K562 (cell line): Measurements from ENCODE around the gene CLCN6. TPM values are rescaled to one million over a fixed set of nuclear protein-coding genes. Genes with fewer than 3 reads are reported as not detected.

Source experiments
- CBFA2T2 ChIP-seq: fragments of 450-650 bp; conservative IDR thresholded peaks from 2 replicates; pipeline ENCODE4 v1.6.1; 2017; ENCODE audit warnings: mild to moderate bottlenecking
- CCNT2 ChIP-seq: IDR thresholded peaks from 2 replicates; pipeline ENCODE4 v1.6.1; 2011; ENCODE audit warnings: borderline replicate concordance, low read depth, mild to moderate bottlenecking, moderate library complexity, mixed read lengths, low read length; ENCODE audit not compliant: insufficient read length; ENCODE audit errors: extremely low read depth
- GATA2 ChIP-seq: sonication (generic); formaldehyde crosslinking; IDR thresholded peaks from 2 replicates; pipeline ENCODE4 v1.4.0; 2020; ENCODE audit warnings: mild to moderate bottlenecking, missing genetic modification reagents
- JUND ChIP-seq, 2 experiments: IDR thresholded peaks; 2 replicates in 1 of 2; 3 replicates in 1 of 2; pipeline ENCODE4 v1.6.1; 2011; ENCODE audit warnings: borderline replicate concordance in 2 of 2, low read depth in 2 of 2, low read length in 2 of 2, improper control_type of control experiment in 1 of 2, missing biosample characterization in 1 of 2, missing genetic modification characterization in 1 of 2, missing genetic modification reagents in 1 of 2
- MCM5 ChIP-seq: fragments of 450-650 bp; IDR thresholded peaks from 2 replicates; pipeline ENCODE4 v1.6.1; 2016; ENCODE audit warnings: low read depth
- NR4A1 ChIP-seq, 2 experiments: fragments of 250-450 bp in 1 of 2; fragments of 450-650 bp in 1 of 2; sonication (Bioruptor Pico) in 1 of 2; IDR thresholded peaks; 2 replicates each; pipeline versions ENCODE4 v1.4.0 to v1.6.1; 2016 to 2020; ENCODE audit warnings: mild to moderate bottlenecking in 2 of 2, missing compliant biosample characterization in 1 of 2, missing genetic modification characterization in 1 of 2, moderate library complexity in 1 of 2
- TEAD4 ChIP-seq, 2 experiments: sonication (generic) in 1 of 2; formaldehyde crosslinking in 1 of 2; IDR thresholded peaks; 2 replicates each; pipeline versions ENCODE4 v1.6.1 to v1.8.0; 2012 to 2022; ENCODE audit warnings: borderline replicate concordance in 1 of 2, inconsistent platforms in 1 of 2, low read length in 1 of 2, mild to moderate bottlenecking in 1 of 2, missing genetic modification reagents in 1 of 2
- THAP12 ChIP-seq: fragments of 250-450 bp; sonication (Bioruptor Pico); IDR thresholded peaks from 2 replicates; pipeline ENCODE4 v1.9.0; 2021; ENCODE audit warnings: mild to moderate bottlenecking, inconsistent platforms
- ZBTB5 ChIP-seq: fragments of 450-650 bp; IDR thresholded peaks from 2 replicates; pipeline ENCODE4 v1.6.1; 2017; ENCODE audit warnings: antibody characterized with exemption
- ZMIZ1 ChIP-seq, 2 experiments: fragments of 150-350 bp in 1 of 2; IDR thresholded peaks; 2 replicates each; pipeline ENCODE4 v1.6.1; 2012 to 2016; ENCODE audit warnings: low read depth in 2 of 2, low read length in 2 of 2, mild to moderate bottlenecking in 1 of 2, moderate library complexity in 1 of 2
- ZNF592 ChIP-seq: fragments of 450-650 bp; IDR thresholded peaks from 2 replicates; pipeline ENCODE4 v1.6.1; 2017; ENCODE audit warnings: antibody characterized with exemption, mild to moderate bottlenecking
- ZNF717 ChIP-seq: fragments of 250-450 bp; sonication (Bioruptor Pico); IDR thresholded peaks from 2 replicates; pipeline ENCODE4 v1.5.0; 2021
- polyA plus RNA-seq, 8 experiments: library from polyadenylated mRNA; depleted of rRNA in 4 of 8; stranded (reverse) in 5 of 8; unstranded in 3 of 8; fragments of >200 nt; fragmentation: Nextera tagmentation in 2 of 8; fragmentation: Illumina TruSeq in 1 of 8; extraction: Ambion mirVana in 2 of 8; extraction: Trizol in 1 of 8; gene quantifications; 2 replicates each; pipeline versions ENCODE4 v1.2.1 to v1.2.3, GENCODE V29; 2011 to 2014; ENCODE audit warnings: inconsistent platforms in 1 of 8, missing spikeins in 1 of 8
- total RNA-seq, 7 experiments: library from RNA; depleted of rRNA in 6 of 7; stranded (reverse); fragments of >200 nt in 6 of 7; fragmentation: Illumina TruSeq in 2 of 7; extraction: Trizol in 2 of 7; gene quantifications; 2 replicates each; pipeline versions ENCODE4 v1.2.1 to v1.2.3, GENCODE V29; 2011 to 2021; ENCODE audit warnings: low replicate concordance in 1 of 7

Gene CLCN6
- total and polyA plus RNA-seq, 9 of the 15 experiments (the other 6 are each of a cell fraction or from before 2014, with no cell fraction given): 2.0 to 21.8 (median 13.6) TPM

GRCh38 chr1:11882814-11883538, 77.0 kb downstream of the CLCN6 start (continued):
- TF ChIP-seq GATA2 (CRISPR knock-in tag): peak; percentile 98
- TF ChIP-seq JUND (IDR thresholded peaks at IDR 0.05; ENCODE audit: borderline replicate concordance, low read depth, low read length): peak; percentile 79
- peak; percentile 77; the same call in 1 of the 3 replicates for TF ChIP-seq JUND (tag; IDR thresholded peaks at IDR 0.05; ENCODE audit: borderline replicate concordance, low read depth, low read length)
- TF ChIP-seq TEAD4 (IDR thresholded peaks at IDR 0.05; ENCODE audit: low read length): peak; percentile 97
- TF ChIP-seq TEAD4 (CRISPR knock-in tag; IDR thresholded peaks at IDR 0.05; ENCODE audit: borderline replicate concordance): no peak
- TF ChIP-seq ZMIZ1 (IDR thresholded peaks at IDR 0.05; ENCODE audit: low read depth in 2 of 2, low read length in 2 of 2): peak in 1 of 2 experiments; percentile 94; a peak in 2 of 4 replicates
- TF ChIP-seq CBFA2T2: peak; percentile 97
- peak; percentile 45; the same call in 1 of the 2 replicates for TF ChIP-seq NR4A1 (CRISPR knock-in tag; IDR thresholded peaks at IDR 0.05)
- peak; percentile 92 for TF ChIP-seq NR4A1 (tag; IDR thresholded peaks at IDR 0.05)
- peak; percentile 98 for TF ChIP-seq CCNT2
- no peak for TF ChIP-seq ZBTB5
- peak; percentile 87; the same call in 1 of the 2 replicates for TF ChIP-seq THAP12 (CRISPR knock-in tag)
- TF ChIP-seq MCM5: no peak
- no peak for TF ChIP-seq ZNF717
- peak; percentile 97 for TF ChIP-seq ZNF592
